ENCODE data around the gene GIT1.

- TF ChIP-seq, protein P1, sequence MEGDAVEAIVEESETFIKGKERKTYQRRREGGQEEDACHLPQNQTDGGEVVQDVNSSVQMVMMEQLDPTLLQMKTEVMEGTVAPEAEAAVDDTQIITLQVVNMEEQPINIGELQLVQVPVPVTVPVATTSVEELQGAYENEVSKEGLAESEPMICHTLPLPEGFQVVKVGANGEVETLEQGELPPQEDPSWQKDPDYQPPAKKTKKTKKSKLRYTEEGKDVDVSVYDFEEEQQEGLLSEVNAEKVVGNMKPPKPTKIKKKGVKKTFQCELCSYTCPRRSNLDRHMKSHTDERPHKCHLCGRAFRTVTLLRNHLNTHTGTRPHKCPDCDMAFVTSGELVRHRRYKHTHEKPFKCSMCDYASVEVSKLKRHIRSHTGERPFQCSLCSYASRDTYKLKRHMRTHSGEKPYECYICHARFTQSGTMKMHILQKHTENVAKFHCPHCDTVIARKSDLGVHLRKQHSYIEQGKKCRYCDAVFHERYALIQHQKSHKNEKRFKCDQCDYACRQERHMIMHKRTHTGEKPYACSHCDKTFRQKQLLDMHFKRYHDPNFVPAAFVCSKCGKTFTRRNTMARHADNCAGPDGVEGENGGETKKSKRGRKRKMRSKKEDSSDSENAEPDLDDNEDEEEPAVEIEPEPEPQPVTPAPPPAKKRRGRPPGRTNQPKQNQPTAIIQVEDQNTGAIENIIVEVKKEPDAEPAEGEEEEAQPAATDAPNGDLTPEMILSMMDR (conservative IDR thresholded peaks at IDR 0.05; ENCODE audit: low read length), result no peak
- TF ChIP-seq EZH2phosphoT487 (IDR thresholded peaks at IDR 0.05; ENCODE audit: borderline replicate concordance, low read depth, low read length), result no peak
Measured at GRCh38 chr17:29607557-29608195, 18.2 kb upstream of the GIT1 start.
